Stimulated activated CD8-positive, alpha-beta memory T cell treated with anti-CD3 and anti-CD28 coated beads, Interleukin-15, amount 100 ng/mL, for 24 hours (primary cell): ENCODE measurements around the gene UBE2L5.

ENCODE experiments used
- DNase-seq: peaks from one replicate; pipeline ENCODE4 v3.0.0-alpha.2; 2020; ENCODE audit warnings: low read depth

The UBE2L5 gene

DNA sequence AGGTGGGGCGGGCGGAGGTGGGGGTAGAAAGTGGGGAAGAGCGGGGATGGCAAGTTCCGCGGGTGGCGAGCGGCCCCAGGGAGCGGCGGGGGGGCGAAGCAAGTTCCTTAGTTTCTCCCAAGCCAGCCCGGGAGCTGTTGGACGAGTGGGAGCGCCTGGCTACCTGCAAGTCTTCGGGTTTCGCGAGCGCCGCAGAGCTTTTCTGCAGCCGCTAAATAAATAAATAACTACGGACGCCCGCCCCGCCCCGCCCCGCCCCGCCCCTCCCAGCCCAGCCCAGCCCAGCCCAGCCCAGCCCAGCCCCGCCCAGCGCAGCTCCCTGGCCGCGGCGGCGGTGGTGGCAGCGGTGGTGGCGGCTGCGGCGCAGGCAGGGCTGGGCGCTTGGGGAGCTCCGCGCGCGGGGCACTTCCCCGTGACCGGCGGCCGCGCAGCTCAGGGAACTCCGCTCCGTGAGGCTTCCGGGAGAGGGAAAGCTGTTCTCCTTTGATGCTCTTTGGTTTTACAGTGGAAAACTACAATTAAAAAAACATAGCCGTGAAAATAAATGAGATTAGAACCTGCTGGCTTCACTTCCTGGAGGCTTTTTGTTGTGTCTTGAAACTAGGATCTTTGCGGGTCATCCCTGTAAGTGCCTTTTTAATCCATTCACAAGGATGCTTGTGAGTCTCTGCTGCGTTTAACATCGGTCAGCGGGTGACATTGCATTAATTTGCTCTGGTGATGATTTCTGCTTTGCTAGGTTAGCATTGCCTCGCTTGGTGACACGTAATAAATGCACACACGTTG, at the start of gene UBE2L5:
Gene UBE2L5, plus strand, starts transcription at position 440 of the 786 bp plus-strand sequence. CDS start 5,498 bp downstream, outside the sequence.
- DNase-seq: peak; percentile 38

DNA sequence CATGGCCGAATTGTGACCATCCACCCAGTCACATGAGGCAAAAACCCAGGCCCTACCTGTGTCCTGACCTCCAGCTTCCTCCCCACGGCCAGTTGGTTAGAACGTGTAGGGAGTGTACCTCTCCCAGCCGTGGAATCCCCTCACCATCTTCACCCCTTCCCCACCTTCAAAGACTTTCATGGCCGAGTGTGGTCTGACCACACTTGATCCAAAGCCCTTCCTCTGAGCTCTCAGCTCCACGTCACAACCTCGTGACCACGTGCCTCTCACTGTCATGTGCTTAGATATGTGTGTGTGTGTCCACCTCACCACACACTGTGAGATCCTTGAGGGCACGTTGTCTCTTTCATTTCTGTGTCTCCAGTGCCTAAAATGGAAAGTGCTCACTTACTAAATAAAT, 48.6 kb upstream of the UBE2L5 start:
- DNase-seq: no peak

DNA sequence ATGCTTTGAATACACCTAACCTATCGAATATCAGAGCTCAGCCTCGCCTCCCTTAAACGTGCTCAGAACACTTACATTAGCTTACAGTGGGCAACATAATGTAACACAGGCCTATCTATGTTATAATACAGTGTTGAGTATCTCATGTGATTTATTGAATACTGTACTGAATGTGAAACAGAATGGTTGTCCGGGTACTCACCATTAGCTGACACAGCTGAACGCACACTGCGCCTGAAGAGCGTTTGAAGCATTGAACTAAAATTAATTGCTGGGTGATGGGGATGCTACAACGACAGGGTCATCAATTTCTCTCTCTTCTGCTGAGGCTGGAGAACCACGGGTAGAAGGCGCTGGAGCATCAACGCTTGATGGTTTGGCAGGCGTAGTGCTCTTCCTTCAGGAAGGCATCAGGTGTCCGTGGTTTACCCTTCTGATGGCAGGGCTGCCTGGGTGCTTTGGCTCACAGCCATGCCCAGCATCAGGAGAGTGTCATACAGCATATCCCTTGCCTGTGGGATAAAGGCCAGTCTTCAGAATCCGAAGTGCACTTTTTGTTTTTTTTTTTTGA, 46.9 kb upstream of the UBE2L5 start:
- no peak for DNase-seq

DNA sequence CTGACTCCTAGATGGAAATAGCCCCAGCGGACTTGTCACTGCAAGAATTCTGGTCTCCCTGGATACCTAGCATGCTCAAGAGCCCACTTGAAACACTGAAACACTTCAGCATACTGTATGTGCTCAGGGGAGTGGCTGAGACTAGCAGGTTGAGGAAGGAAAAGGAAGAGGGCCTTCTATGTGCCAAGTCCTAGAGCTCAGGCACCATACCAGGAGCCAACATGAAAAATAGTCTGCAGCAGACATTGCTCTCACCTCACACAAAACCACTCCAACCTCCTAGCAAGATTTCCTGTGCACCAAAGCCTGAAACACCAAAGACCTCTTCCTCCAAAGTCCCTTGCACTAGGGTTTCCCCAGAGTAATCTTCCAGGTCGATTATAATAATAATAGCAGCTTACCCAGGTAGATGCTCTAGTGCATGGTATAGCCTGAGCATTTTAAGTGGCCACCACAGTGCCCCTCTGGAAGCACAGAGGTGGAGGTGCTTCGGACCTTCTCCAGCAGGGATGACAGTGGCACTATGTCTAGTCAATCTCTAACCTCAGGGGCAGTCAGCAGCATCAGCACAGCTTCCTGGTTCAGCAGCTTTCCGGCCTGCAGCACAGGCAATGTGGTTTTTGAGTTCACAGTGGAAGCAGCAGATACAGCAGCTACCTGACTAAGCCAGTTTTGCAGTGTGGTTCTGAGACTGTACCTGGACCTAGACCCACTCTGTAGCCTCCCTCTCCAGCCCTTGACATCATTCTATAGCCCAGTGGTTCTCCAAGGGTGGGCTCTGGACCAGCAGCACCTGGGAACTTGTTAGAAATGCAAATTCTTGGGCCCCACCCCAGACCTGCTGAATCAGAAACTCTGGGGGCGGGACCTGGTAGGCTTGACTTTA, 45.6 kb upstream of the UBE2L5 start:
- DNase-seq: peak; percentile 22

DNA sequence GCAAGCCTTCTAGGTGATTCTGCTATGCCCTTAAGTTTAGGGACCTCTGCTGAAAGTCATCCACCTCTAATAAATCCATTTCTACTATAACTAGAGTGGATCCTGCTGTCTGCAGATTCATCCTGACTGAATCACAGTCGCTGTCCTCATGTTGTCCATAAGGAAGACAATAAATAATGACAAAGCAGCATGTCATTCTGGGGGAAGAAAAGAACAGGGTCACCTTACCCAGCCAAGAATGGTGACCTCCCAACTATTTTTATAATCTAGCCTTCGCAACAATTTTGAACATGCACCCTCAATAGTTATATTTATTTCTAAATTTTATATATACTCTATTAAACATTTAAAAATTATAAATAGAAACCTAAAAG, 45.0 kb upstream of the UBE2L5 start:
- DNase-seq: no peak

DNA sequence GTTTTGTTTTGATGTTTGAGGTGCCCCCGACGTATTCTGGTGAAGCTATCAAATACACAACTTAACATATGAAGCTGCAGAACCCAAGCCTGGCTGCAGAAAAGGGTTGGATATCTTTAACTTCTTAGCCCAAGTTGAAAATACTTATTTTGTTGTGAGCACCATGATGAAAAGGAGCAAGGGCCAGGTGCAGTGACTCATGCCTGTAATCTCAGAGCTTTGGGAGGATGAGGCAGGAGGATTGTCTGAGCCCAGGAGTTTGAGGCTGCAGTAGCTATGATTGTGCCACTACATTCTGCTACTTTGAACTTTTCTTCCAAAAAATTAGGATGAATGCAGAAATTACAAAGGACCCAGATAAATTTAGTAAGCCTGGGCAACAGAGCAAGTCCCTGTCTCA, 44.1 kb upstream of the UBE2L5 start:
- no peak for DNase-seq

DNA sequence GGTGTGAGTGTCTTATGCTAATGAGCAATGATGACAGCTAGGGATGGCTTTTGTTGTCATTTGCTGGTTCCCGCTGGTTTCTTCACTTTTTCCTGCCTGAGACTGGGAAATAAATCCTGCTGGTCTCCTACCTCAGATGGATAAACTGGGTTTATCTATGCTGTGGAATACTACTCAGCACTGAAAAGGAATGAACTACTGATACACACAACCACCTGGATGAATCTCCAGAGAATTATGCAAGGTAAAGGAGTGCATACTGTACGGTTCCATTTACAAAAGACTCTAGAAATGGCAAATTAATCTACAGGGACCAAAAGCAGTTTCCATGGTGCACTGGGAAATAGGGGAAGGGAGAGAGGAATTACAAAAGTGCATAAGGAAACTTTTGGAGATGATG, 41.2 kb upstream of the UBE2L5 start:
- no peak for DNase-seq

DNA sequence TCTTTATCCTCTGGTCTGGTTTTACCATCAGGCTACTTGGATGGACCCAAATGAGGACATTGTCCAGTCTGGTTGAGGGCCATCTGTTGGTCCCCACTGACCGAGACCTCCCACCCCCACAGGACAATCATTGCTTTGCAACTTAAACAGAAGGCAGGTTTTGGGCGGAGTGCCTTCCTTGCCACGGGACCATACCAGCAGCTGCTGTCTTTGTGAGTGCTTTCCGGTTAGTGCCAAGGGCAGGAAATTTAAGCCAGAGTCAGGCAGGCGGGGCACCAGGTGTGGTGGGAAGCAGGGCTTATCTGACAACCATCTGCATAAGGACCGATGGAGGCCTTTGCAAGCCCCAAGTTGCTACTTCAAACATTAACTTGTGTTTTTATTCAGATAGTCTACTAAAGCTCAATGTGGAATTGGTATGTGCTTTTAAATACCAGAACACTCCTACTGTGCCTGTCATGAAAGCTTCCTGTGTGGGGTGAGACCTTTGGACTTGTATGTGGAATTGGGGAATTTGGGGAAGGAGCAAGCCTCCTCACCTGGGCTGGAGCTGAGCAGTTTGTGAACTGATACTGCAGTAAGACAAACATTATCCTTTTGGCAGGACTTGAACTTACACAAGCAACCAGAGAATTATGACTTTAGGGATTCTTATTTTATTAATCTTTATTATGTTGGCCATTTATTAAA, 39.3 kb upstream of the UBE2L5 start:
- no peak for DNase-seq

DNA sequence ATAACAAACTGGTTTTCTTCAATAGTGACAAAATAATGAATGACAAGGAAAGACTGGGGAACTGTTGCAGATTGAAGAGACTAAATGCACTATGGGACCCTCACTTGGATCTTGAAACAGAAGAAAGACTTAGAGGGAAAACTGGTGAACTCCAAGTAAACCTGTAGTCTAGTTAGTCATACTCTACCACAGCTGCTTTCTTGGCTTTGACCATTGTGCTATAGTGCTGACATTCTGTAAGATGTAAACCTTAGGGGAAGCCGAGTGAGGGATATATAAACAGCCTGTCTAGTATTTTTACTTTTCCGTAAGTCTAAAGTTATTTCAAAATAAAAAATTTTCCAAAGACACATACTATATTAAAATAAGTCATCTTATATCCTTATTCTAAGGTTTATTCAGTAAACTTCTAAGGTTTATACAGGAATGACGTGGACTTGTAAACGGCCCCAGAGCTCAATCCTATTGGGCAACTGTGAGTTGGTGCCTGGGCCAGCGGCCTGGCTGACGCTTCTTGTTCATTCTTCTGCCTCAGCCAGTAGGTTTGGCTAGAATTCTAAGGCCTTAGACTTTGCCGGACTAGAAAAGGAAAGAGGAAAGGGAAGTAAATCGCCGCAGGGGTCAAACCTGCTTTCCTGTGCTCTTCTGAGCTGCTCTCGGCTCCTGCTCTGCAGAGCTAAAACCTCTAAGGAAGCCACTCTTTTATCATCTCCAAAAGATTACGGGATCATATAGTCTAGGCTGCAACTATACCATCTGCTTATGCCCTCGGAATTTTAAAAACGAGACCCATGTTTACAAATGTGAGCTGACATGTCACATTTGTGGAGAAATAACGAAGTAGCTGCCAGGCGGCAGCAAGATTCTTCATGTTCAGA, 33.6 kb upstream of the UBE2L5 start:
- DNase-seq: no peak

DNA sequence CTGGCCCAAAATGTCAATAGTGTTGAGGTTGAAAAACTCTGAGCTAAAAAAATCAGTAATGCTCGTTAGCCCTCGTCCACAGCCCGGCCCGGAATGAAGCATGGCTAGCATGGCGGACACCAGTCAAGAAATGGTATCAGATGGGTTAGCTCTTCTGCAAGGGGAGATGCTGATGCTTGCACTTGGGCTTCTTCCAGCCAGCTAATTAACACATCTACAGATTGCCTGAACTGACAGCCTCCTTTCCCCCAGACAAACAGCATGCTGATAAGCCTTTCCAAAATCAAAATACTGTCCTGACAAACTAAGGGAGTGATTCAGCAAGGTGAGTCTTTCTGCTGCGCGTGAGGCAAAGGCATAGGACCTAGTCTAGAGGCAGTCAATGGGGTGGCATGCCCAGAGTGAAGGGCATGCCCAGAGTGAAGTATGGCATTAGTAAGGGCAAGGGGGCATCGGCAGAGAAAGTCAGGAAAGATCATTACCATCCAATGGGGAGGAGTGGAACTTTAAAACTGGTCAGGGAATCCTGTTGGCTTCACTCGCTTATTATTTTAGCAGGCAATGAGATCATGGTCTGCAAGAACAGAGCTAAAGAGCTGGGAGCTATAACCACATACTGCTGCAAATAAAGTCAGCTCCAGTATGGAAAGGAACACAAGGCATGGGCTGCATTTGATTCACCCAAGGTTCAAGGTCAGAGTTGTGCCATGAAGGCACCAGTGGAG, 30.2 kb upstream of the UBE2L5 start:
- DNase-seq: no peak

DNA sequence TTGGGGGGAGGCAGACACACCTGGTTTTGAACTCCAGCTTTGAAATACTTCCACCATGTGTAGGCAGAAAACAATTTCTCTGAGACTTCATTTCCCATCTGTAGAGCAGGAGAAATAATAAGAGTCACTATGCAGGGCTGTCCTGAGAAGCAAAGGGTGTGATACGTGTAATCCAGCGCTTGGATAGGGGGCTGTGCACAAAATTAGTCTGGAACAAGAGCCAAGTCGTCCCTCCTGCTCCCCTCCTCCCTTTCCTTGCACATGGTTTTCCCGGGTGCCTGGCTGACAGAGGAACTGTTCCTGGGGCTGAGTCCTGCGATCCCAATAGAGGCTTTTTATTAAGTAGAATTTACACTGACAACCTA, 29.6 kb upstream of the UBE2L5 start:
- DNase-seq: no peak

DNA sequence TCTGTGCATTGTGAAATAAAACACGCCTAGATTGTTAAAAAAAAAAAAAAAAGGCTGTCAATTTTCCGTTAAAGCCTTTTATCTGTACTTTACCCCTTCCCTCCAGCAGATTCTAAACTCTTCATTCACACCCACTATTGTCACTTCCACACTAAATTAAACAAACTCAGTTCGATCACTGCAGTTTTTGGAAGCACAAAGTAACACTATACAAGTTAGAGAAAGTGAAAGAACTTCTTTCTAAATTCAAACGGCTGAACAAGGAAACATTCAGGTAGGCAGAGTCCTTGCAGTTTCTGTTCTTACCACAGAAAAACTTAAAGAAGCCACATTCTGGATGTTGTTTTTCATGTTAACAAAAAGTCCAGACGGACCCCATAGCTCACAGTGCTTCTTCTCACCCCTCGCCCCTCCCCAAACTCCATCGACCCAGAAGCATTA, 27.5 kb upstream of the UBE2L5 start:
- no peak for DNase-seq

DNA sequence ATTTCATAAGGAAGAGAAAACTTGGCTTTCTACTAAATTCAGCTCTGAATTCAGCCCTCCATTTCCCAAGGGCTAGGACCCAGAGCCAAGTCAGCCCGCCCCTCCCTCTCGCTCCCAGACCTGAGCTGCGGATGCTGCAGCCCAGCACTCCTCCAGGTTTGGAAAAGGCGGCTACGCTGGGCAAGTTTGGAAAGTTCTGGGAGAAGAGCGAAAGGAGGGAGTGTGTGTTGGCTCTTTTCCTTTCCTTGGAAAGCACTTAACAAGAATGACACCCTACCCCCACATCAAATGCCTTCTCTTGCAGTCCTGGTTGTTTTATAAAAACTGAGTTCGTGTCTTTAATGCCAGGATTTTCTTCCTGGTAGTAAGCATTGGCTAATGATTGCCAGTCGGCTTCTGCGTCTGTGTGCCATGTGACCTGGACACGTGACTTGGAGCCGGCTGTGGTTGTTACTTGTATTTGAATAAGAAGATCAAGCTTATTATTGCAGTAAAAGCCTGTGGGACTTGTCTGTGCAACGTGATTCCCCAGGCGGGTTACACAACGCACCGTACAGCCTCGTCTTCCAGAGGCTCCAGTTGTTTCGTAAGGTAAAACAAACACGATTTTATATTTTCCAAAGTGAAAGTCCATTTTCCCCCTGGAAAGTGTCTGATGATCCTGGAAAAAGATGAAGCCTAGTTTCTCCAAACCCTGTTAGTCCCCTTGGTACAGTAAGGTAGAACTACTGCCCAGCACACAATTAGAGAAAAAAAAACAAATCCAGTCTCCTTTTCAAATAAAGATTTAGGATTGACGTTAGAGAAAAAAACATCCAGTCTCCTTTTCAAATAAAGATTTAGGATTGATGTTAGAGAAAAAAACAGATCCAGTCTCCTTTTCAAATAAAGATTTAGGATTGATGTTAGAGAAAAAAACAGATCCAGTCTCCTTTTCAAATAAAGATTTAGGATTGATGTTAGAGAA, 26.8 kb upstream of the UBE2L5 start:
- DNase-seq: no peak

DNA sequence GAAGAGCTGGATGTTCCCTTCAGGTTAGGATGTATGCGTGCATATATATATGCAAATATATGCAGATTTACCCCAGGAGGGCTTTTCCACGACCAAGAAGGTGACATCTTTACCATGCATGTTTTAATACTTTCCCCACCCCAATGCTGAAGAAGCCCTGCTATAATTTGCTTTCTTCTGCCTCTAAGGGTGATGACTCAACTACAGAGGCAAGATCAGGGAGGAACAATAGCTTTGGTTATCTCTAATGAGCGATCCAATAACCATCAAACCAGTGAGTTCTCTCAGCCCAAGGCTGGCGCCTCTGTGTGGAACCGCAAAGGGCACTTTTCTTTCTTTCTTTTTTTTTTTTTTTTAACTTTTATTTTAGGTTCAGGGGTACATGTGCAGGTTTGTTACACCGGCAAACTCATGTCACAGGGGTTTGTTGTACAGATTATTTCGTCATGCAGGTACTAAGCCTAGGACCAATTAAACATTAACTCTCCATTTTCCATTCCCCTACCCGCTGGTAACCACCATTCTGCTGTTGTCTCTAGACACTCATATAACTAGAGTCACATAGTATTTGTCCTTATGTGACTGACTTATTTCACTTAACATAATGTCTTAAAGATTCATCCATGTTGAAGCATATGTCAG, 25.7 kb upstream of the UBE2L5 start:
- no peak for DNase-seq

DNA sequence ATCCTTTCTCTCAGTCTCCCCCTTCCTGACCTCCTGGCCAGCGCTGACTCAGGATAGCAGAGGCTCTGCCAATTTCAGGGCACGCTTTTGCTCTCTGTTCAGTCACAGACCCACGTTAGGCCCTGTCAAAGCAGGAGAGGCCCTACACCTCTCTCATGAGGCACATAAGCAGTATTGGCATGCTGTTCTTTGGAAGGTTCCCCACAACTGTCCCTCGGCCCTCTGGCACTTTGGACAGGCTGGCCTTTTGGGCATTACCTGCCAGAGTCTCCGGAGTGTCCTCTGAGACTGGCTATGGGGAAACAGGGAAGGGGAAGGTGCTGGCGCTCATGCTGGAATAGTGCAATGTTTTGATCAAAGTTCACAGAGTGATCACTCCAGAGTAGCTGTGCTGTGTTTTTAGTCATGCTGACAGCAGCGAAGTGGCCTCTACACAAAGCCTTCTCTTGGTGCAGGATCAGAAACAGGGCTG, 23.7 kb upstream of the UBE2L5 start:
- no peak for DNase-seq

DNA sequence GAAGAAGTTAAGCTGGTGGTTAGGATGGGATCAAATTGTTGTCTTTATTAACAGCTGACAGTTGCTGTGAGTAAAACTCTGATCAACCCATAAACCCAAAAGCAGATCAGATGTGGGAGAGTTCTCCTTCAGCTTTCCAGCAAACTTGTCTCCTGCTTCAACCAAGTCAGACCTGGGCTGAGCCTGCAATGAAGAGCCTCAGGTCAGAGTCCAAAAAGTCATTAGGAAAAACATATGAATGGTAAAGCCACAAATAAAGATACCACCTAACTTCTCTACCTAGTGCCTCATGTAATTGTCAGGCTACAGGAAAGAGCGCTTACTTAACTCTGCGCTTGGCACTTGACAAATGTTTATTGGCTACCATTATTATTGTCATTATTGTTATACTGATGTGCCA, 21.9 kb upstream of the UBE2L5 start:
- DNase-seq: no peak

DNA sequence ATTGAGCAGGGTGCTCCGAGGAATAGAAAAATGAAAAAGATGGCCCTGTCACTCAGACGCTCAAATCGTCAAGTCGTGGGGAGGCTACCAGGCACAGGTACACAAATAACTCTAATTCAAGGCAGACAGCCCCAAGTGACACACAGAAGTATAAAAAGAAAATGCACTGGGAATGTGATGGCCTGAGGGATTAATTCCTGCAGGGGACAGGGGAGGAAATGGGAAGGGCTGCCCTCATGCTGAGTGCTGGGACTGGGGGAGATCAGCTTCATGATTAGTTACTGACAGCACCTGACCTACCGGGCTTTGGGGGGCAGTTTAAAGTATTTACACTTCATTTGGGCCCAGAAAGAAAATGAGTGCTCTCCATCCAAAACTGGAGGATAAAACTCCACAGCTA, 20.9 kb upstream of the UBE2L5 start:
- no peak for DNase-seq

DNA sequence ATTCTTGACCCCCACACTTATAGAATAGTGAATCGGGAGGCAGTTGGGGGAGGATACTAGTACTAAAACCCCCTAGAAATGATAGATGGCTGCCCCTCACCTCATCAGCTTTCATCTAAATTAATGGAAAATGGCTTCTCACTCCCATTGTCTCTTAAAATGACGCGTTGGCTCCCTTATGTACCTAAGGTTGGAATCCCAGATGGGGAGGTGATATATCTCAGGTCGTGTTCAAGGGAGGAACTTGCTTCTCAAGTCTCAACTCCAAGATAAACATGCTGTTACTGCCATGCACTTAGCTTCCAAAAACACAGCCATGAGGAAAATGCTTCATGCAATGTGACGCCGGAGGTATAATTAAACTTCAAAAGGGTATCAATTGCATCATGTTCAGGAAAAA, 18.8 kb upstream of the UBE2L5 start:
- DNase-seq: no peak

DNA sequence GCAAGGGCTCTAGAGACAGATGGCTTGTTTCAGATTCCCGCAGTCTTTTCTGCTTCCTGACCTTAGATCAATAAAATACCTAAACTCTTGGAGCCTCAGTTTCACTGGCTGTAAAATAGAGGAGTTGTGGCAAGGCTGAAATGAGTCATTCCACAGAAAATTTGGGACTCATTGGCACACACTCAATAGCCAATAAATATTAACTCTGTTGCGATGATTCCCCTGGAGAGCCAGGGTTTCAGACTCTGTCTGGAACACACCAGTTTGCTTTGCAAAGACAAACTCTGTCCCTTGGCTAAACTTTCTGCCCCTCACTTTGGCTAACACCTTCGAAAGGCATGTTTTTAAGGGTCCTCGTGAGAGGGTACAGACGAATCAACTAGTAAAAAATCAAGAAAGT, 18.1 kb upstream of the UBE2L5 start:
- DNase-seq: no peak
